Astrocyte of the cerebellum (primary cell): ENCODE data around the gene CPNE9.

ENCODE experiments used
- DNase-seq: peaks from one replicate; pipeline ENCODE4 v3.0.0-alpha.2; 2011; ENCODE audit warnings: low read depth
- H3K4me3 ChIP-seq: 2 replicates; pipeline ENCODE4 v1.5.1; 2011; ENCODE audit warnings: mild to moderate bottlenecking, low read depth, low read length, moderate library complexity
- in situ Hi-C: cut with HindIII; loops from 2 replicates; pipeline ENCODE4 v1.10.0; 2017; ENCODE audit warnings: low sequenced_read_pairs
- TF ChIP-seq, protein P1 (sequence below): IDR thresholded peaks from 2 replicates; pipeline ENCODE4 v1.5.1; 2012; ENCODE audit warnings: low read length, low read depth, moderate library complexity, mild to moderate bottlenecking; ENCODE audit errors: missing control alignments

Gene CPNE9

DNA sequence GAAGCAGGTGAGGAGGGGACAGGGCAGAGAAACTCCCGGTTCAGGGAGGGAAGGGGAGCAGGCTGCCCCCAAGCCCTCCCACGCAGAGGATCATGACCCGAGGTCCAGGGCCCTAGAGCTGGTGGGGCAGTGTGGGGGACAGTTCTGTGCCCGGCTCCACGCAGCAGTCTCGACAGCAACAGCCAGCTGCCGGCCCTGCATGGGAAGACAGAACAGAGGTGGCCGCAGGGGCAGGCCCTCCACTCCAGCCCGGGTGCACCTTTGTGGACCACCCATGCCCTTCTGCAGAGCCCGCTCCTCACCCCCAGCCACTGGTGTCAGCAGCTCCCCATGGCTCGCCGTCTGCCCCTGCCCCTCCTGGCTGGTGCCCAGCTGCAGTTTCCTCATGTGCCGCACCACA, 53.8 kb downstream of the CPNE9 start:
- no peak overlapping the region for H3K4me3 ChIP-seq
- TF ChIP-seq, protein P1, sequence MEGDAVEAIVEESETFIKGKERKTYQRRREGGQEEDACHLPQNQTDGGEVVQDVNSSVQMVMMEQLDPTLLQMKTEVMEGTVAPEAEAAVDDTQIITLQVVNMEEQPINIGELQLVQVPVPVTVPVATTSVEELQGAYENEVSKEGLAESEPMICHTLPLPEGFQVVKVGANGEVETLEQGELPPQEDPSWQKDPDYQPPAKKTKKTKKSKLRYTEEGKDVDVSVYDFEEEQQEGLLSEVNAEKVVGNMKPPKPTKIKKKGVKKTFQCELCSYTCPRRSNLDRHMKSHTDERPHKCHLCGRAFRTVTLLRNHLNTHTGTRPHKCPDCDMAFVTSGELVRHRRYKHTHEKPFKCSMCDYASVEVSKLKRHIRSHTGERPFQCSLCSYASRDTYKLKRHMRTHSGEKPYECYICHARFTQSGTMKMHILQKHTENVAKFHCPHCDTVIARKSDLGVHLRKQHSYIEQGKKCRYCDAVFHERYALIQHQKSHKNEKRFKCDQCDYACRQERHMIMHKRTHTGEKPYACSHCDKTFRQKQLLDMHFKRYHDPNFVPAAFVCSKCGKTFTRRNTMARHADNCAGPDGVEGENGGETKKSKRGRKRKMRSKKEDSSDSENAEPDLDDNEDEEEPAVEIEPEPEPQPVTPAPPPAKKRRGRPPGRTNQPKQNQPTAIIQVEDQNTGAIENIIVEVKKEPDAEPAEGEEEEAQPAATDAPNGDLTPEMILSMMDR, result no peak
- DNase-seq, result no peak
- in situ Hi-C loops, result no loop called here

DNA sequence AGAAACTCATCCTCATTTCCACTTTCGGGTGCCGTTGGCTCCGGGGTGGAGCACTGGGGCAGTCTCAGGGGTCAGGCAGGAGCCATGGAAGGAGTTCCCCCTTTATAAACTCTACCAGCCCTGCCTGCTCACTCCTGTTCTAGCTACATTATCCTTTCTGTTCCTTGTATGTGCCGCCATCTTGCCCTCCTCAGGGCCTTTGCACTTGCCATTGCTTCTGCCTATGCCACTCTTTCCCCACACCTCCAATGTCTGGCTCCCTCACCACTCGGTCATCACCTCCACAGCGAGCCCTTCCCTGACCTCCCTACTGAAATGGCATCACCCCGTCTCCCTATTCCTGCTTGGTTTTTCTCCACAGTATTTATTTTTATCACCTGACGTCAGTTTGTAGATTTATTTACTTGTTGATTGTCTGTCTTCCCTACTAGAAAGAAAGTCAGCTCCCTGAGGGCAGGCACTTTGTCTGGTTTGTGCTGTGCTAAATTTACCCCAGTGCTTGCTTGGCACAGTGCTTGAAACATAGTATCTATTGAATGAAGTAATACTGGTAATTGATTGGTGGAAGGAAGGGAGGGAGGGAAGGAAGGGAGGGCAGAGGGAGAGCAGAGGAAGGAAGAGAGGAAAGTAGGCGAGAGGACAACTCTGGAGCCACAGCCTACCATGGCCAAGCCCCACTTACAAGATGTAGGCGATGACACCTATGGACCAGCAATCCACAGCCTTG, 57.3 kb downstream of the CPNE9 start:
- TF ChIP-seq, protein P1, result no peak
- in situ Hi-C loops, result no loop called here
- no peak overlapping the region for H3K4me3 ChIP-seq
- no peak for DNase-seq

- in situ Hi-C loops, result no loop called here
- no peak for DNase-seq
- H3K4me3 ChIP-seq, result no peak overlapping the region
- TF ChIP-seq, protein P1, result no peak
Observed at GRCh38 chr3:9761919-9762318, 58.3 kb downstream of the CPNE9 start.

DNA sequence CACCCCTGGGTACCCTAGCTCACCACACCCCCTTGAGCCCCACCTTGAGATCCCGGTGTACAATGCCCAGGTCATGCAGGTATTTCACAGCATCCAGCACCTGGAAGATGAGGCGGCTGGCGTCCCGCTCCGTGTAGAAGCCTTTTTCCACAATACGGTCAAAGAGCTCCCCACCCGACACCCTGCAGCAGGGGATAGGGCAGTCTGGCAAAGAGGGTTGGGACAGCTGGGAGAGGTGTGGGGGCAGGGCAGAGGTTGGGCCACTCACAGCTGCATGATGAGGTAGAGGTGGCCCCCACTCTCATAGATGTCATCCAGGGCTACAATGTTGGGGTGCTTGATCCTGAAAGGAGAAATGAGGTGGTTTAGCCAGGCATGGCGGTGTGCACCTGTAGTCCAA, 59.2 kb downstream of the CPNE9 start:
- in situ Hi-C loops, result no loop called here
- TF ChIP-seq, protein P1, result no peak
- no peak for DNase-seq
- H3K4me3 ChIP-seq, result no peak overlapping the region

DNA sequence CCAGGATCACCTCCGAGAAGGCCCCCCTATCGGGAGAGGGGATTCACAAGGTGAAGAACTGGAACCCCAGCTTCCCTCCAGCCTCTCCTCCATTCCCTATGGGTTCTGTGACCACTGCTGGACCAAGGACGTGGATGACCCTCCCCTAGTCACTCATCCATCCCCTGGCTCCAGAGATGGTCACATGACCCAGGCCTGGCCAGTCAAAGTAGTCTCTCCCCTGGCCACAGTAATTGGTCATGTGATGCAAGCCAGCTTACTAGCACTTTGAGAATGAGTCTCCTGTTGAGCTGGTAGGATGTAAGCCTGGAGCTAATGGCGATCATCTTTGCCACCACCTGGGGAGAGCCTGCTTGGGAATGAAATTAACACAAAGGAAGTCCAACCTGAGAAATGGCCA, 62.2 kb downstream of the CPNE9 start:
- in situ Hi-C loops, result no loop called here
- no peak overlapping the region for H3K4me3 ChIP-seq
- no peak for DNase-seq
- TF ChIP-seq, protein P1, result no peak

GRCh38 chr3:9767418-9767817, 63.8 kb downstream of the CPNE9 start:
- TF ChIP-seq, protein P1, result no peak
- H3K4me3 ChIP-seq, result no peak overlapping the region
- in situ Hi-C loops, result no loop called here
- DNase-seq, result no peak
